ENCODE data around the gene EVPL. TPM values are rescaled to one million over a fixed set of nuclear protein-coding genes. Genes with fewer than 3 reads are reported as not detected.

EVPL gene
- polyA plus RNA-seq, 1 donor (not counting 4 experiments of a cell fraction or from before 2014, with no cell fraction given): 7.6 TPM

DNA sequence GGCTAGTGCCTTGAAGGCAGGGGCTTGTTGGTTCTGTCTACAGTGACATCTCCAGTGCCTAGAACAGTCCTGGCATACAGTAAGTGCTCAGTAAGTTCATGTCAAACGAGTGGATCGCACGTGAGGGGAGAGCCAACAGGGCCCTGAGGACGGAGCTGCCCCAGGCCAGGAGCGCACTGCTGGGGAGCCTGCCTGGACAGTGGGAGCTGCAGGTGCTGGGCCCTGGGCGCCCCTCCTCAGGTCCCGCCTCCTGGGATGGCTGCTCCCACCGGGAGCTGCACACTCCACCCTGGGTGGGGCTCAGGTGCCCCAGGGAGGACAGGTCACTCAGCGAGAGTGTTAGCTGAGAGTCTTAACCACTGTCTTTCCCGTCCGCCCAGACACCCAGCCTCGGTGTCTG, 1.8 kb downstream of the EVPL start:
- FAIRE-seq: peak; percentile 26
- Histone ChIP-seq H3K9me1 (ENCODE audit: control insufficient read depth, extremely low read depth, insufficient read depth, low read length) (no peaks in the 10 kb centered on the region), H3K9ac (ENCODE audit: control insufficient read depth, extremely low read depth, insufficient read depth, low read length) (peak overlapping the region; percentile 41), H3K4me1 (ENCODE audit: control insufficient read depth, extremely low read depth, insufficient read depth, low read length) (peaks cover 21% of the 10 kb centered on the region), H3K4me2 (ENCODE audit: control insufficient read depth, extremely low read depth, insufficient read depth, low read depth, low read length) (peak overlapping the region; percentile 83), H3K4me3 (ENCODE audit: control insufficient read depth in 2 of 3, extremely low read depth in 1 of 3, insufficient read depth in 2 of 3, low read depth in 1 of 3, low read length in 3 of 3) (peak overlapping the region; percentile 35 to 74 (median 42)), H3K36me3 (ENCODE audit: control insufficient read depth in 2 of 2, extremely low read depth in 1 of 2, insufficient read depth in 2 of 2, low read length in 2 of 2) (peaks cover 0 to 10% of the 10 kb centered on the region in 2 experiments), H3K79me2 (ENCODE audit: control insufficient read depth, insufficient read depth, low read length) (peaks cover 11% of the 10 kb centered on the region), H3K27me3 (ENCODE audit: control insufficient read depth, extremely low read depth, insufficient read depth, low read length) (no peaks in the 10 kb centered on the region), H2AFZ (ENCODE audit: control insufficient read depth, low read length) (no peak overlapping the region), H3K27ac (ENCODE audit: control insufficient read depth, insufficient read depth, low read length) (no peak overlapping the region), H4K20me1 (ENCODE audit: control insufficient read depth, extremely low read depth, insufficient read depth, low read length) (peaks cover 4% of the 10 kb centered on the region), H3K9me3 (ENCODE audit: control insufficient read depth, low read depth, low read length) (no peaks in the 10 kb centered on the region)
- TF ChIP-seq, protein P1, sequence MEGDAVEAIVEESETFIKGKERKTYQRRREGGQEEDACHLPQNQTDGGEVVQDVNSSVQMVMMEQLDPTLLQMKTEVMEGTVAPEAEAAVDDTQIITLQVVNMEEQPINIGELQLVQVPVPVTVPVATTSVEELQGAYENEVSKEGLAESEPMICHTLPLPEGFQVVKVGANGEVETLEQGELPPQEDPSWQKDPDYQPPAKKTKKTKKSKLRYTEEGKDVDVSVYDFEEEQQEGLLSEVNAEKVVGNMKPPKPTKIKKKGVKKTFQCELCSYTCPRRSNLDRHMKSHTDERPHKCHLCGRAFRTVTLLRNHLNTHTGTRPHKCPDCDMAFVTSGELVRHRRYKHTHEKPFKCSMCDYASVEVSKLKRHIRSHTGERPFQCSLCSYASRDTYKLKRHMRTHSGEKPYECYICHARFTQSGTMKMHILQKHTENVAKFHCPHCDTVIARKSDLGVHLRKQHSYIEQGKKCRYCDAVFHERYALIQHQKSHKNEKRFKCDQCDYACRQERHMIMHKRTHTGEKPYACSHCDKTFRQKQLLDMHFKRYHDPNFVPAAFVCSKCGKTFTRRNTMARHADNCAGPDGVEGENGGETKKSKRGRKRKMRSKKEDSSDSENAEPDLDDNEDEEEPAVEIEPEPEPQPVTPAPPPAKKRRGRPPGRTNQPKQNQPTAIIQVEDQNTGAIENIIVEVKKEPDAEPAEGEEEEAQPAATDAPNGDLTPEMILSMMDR (optimal IDR thresholded peaks at IDR 0.05 in 1 of 3, IDR thresholded peaks at IDR 0.05 in 1 of 3, conservative IDR thresholded peaks at IDR 0.05 in 1 of 3; ENCODE audit: extremely low read depth in 1 of 3, insufficient read depth in 2 of 3, low read length in 3 of 3): no peak
- no peak for TF ChIP-seq EZH2 (IDR thresholded peaks at IDR 0.05; ENCODE audit: low read length)
- dilution Hi-C loops (cut with MboI; ENCODE audit: extremely low pct_ligation_motif_present, low sequenced_read_pairs): no loop called here
- DNase-seq (ENCODE audit: low read depth, low spot score): no peak

DNA sequence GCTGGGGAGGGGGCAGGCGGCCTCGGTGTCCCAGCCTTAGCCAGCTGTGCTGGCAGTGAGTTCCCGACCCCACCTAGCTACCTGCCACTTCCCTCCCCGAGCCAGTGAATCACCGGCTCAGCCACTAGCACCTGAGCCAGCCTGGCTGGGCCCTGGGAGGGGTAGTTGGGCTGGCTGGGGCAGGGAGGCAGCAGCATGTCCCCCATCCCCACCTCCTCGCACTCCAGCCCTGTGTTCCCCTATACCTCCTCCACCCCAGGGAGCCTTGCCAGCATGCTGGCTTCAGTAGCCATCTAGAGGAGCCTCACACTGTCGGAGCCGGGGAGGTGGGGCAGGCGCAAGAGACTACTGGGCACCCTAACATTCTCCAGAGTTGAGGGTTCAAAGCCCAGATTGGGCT, 2.8 kb downstream of the EVPL start:
- no peak overlapping the region for H3K4me3 ChIP-seq (ENCODE audit: control insufficient read depth in 2 of 3, extremely low read depth in 1 of 3, insufficient read depth in 2 of 3, low read depth in 1 of 3, low read length in 3 of 3)
- dilution Hi-C loops (cut with MboI; ENCODE audit: extremely low pct_ligation_motif_present, low sequenced_read_pairs): no loop called here
- no peak overlapping the region for H2AFZ ChIP-seq (ENCODE audit: control insufficient read depth, low read length)
- FAIRE-seq (no peak), DNase-seq (ENCODE audit: low read depth, low spot score) (no peak)
- peaks cover 21% of the 10 kb centered on the region for H3K4me1 ChIP-seq (ENCODE audit: control insufficient read depth, extremely low read depth, insufficient read depth, low read length)
- no peaks in the 10 kb centered on the region for H3K9me1 ChIP-seq (ENCODE audit: control insufficient read depth, extremely low read depth, insufficient read depth, low read length)
- no peaks in the 10 kb centered on the region for H3K27me3 ChIP-seq (ENCODE audit: control insufficient read depth, extremely low read depth, insufficient read depth, low read length)
- peaks cover 7% of the 10 kb centered on the region for H4K20me1 ChIP-seq (ENCODE audit: control insufficient read depth, extremely low read depth, insufficient read depth, low read length)
- no peak overlapping the region for H3K9ac ChIP-seq (ENCODE audit: control insufficient read depth, extremely low read depth, insufficient read depth, low read length)
- TF ChIP-seq, protein P1 (optimal IDR thresholded peaks at IDR 0.05 in 1 of 3, IDR thresholded peaks at IDR 0.05 in 1 of 3, conservative IDR thresholded peaks at IDR 0.05 in 1 of 3; ENCODE audit: extremely low read depth in 1 of 3, insufficient read depth in 2 of 3, low read length in 3 of 3): no peak
- no peak for TF ChIP-seq EZH2 (IDR thresholded peaks at IDR 0.05; ENCODE audit: low read length)
- no peak overlapping the region for H3K4me2 ChIP-seq (ENCODE audit: control insufficient read depth, extremely low read depth, insufficient read depth, low read depth, low read length)
- no peak overlapping the region for H3K27ac ChIP-seq (ENCODE audit: control insufficient read depth, insufficient read depth, low read length)
- H3K79me2 ChIP-seq (ENCODE audit: control insufficient read depth, insufficient read depth, low read length): peaks cover 11% of the 10 kb centered on the region
- peaks cover 5 to 13% of the 10 kb centered on the region in 2 experiments for H3K36me3 ChIP-seq (ENCODE audit: control insufficient read depth in 2 of 2, extremely low read depth in 1 of 2, insufficient read depth in 2 of 2, low read length in 2 of 2)
- no peaks in the 10 kb centered on the region for H3K9me3 ChIP-seq (ENCODE audit: control insufficient read depth, low read depth, low read length)
